ENCODE data around the gene RBM47. TPM values are rescaled to one million over a fixed set of nuclear protein-coding genes. Genes with fewer than 3 reads are reported as not detected.

Gene RBM47
- total RNA-seq, 1 donor = 0.72 TPM

- no peak for DNase-seq (ENCODE audit: low read depth)
- TF ChIP-seq CTCF (IDR thresholded peaks at IDR 0.05; ENCODE audit: insufficient read depth, low read length) = no peak
- H3K4me3 ChIP-seq (ENCODE audit: low read depth, low read length) = no peak overlapping the region
Measured at GRCh38 chr4:40544221-40544620, 85.4 kb downstream of the RBM47 start.

- H3K4me3 ChIP-seq (ENCODE audit: low read depth, low read length) = no peak overlapping the region
- TF ChIP-seq CTCF (IDR thresholded peaks at IDR 0.05; ENCODE audit: insufficient read depth, low read length) = no peak
- no peak for DNase-seq (ENCODE audit: low read depth)
Measured at GRCh38 chr4:40540800-40541199, 88.9 kb downstream of the RBM47 start.

DNA sequence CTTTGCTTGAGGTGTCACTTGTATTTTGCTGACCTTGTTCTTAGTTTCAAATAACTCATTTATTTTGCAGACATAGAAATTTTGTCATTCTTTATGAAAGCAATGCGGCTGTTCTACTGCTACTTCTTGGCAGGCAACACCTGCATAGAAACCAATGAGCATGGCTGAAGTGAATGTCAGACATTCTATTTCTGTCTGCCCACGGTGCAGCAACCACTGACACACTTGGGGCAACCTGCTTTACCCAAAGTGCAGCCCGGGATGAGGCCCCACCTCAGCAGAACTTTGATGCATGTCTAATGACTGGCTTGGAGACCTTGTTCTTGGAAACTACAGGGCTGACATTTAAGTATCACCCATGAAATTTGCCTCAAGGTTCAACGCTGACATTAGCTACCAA lies 93.6 kb downstream of the RBM47 start:
- TF ChIP-seq CTCF (IDR thresholded peaks at IDR 0.05; ENCODE audit: insufficient read depth, low read length) = no peak
- H3K4me3 ChIP-seq (ENCODE audit: low read depth, low read length) = no peak overlapping the region
- DNase-seq (ENCODE audit: low read depth) = no peak

DNA sequence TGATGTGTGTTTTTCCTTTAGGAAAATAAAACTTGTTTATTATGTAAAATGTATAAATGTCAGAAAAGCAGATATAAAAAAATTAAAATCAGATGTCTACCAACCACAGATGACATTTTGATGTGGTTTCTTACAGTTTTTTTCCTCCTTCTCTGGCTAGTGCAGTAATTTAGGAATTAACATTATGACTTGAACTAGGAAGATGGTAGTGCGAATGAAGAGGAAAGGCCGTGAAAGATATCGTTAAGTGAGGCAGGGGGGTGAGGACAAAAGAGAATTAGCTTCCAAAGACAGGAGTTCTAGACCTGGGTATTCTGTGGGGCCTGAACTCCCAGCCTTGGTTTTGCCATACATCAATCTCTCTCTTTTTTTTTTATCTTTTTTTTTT lies 98.0 kb downstream of the RBM47 start:
- no peak overlapping the region for H3K4me3 ChIP-seq (ENCODE audit: low read depth, low read length)
- no peak for TF ChIP-seq CTCF (IDR thresholded peaks at IDR 0.05; ENCODE audit: insufficient read depth, low read length)
- no peak for DNase-seq (ENCODE audit: low read depth)

DNA sequence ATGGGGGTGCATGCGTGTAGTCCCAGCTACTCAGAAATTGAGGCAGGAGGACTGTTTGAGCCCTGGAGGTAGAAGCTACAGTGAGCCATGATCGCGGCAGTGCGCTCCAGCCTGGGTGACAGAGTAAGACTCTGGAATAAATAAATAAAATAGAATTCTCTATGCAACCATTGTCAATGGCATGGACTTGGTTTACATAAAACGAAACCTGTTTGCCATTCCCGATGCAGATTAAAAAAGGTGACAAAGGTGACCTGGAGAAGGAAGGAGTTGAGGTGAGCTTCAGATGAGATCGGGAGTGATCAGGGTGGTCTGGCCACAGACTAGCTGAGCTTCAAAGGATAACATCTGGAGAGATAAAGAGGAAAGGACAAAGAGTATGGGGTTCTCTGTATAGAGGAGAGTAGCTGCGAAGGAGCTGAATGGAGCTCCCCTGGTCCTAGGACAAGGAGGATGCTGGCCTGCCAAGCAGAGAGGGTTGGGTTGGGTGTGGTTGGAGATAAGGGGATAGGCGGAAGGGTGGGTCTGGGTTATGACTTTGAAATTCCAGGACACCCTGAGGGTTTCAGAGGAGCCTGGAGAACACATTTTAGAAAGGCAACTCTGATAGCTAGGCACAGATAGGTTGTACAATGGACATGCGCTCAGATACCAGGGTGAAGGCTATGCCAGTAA lies 98.6 kb downstream of the RBM47 start:
- no peak overlapping the region for H3K4me3 ChIP-seq (ENCODE audit: low read depth, low read length)
- DNase-seq (ENCODE audit: low read depth) = no peak
- no peak for TF ChIP-seq CTCF (IDR thresholded peaks at IDR 0.05; ENCODE audit: insufficient read depth, low read length)

- no peak overlapping the region for H3K4me3 ChIP-seq (ENCODE audit: low read depth, low read length)
- no peak for TF ChIP-seq CTCF (IDR thresholded peaks at IDR 0.05; ENCODE audit: insufficient read depth, low read length)
- DNase-seq (ENCODE audit: low read depth) = no peak
Measured at GRCh38 chr4:40526741-40527140, 102.9 kb downstream of the RBM47 start.

Data from fibroblast of the aortic adventitia (primary cell).